Activated CD8-positive, alpha-beta memory T cell treated with anti-CD3 and anti-CD28 coated beads, Interleukin-2, amount 50 U/mL, for 1 hour (primary cell): ENCODE data around the gene SLC4A9.
"Not testable (repeated sequence)": the region's sequence is repeated elsewhere in the genome, so short reads cannot be mapped to it uniquely, and the experiment has no call there.

ENCODE experiments used
- DNase-seq: peaks from one replicate; pipeline ENCODE4 v3.0.0-alpha.2; 2020; ENCODE audit errors: extremely low read depth

SLC4A9 gene

GRCh38 chr5:140338908-140339307 is 21.1 kb upstream of the SLC4A9 start:
- no peak for DNase-seq

- DNase-seq: no peak
Measured at GRCh38 chr5:140339636-140340035, 20.4 kb upstream of the SLC4A9 start.

- no peak for DNase-seq
Measured at GRCh38 chr5:140340605-140341121, 19.3 kb upstream of the SLC4A9 start.

- DNase-seq: no peak
Measured at GRCh38 chr5:140341591-140341990, 18.4 kb upstream of the SLC4A9 start.

- DNase-seq: no peak
Measured at GRCh38 chr5:140342287-140342686, 17.7 kb upstream of the SLC4A9 start.

- DNase-seq: no peak
Measured at GRCh38 chr5:140342896-140343295, 17.1 kb upstream of the SLC4A9 start.

- not testable (repeated sequence) for DNase-seq
Measured at GRCh38 chr5:140343849-140344248, 16.1 kb upstream of the SLC4A9 start.

GRCh38 chr5:140344683-140345423 is 15.1 kb upstream of the SLC4A9 start:
- DNase-seq: no peak

- no peak for DNase-seq
Measured at GRCh38 chr5:140345919-140346347, 14.1 kb upstream of the SLC4A9 start.

- DNase-seq: no peak
Measured at GRCh38 chr5:140346348-140347221, 13.4 kb upstream of the SLC4A9 start, which contains the start of gene HBEGF. HBEGF (minus strand) TSS chr5:140346603; CDS start chr5:140346328, 275 bp downstream.

GRCh38 chr5:140347360-140347759 is 12.6 kb upstream of the SLC4A9 start:
- no peak for DNase-seq

- DNase-seq: no peak
Measured at GRCh38 chr5:140348104-140348503, 11.9 kb upstream of the SLC4A9 start.

GRCh38 chr5:140349244-140349643 is 10.8 kb upstream of the SLC4A9 start:
- no peak for DNase-seq

- peak; percentile 34 for DNase-seq
Measured at GRCh38 chr5:140351609-140352334, 8.2 kb upstream of the SLC4A9 start.

- no peak for DNase-seq
Measured at GRCh38 chr5:140355546-140355945, 4.4 kb upstream of the SLC4A9 start.

- no peak for DNase-seq
Measured at GRCh38 chr5:140356853-140357725, 2.9 kb upstream of the SLC4A9 start.

GRCh38 chr5:140357726-140358093 is 2.3 kb upstream of the SLC4A9 start:
- DNase-seq: no peak

GRCh38 chr5:140358738-140359310 is 1.2 kb upstream of the SLC4A9 start:
- DNase-seq: no peak

GRCh38 chr5:140360681-140361479 is 886 bp downstream of the SLC4A9 start:
- DNase-seq: no peak

- no peak for DNase-seq
Measured at GRCh38 chr5:140361901-140362300, 1.9 kb downstream of the SLC4A9 start.
